ENCODE data around the gene INS. TPM values are rescaled to one million over a fixed set of nuclear protein-coding genes. Genes with fewer than 3 reads are reported as not detected.
"Not testable (repeated sequence)": the region's sequence is repeated elsewhere in the genome, so short reads cannot be mapped to it uniquely, and the experiment has no call there.

The INS gene
- total RNA-seq, 1 donor: not detected

DNA sequence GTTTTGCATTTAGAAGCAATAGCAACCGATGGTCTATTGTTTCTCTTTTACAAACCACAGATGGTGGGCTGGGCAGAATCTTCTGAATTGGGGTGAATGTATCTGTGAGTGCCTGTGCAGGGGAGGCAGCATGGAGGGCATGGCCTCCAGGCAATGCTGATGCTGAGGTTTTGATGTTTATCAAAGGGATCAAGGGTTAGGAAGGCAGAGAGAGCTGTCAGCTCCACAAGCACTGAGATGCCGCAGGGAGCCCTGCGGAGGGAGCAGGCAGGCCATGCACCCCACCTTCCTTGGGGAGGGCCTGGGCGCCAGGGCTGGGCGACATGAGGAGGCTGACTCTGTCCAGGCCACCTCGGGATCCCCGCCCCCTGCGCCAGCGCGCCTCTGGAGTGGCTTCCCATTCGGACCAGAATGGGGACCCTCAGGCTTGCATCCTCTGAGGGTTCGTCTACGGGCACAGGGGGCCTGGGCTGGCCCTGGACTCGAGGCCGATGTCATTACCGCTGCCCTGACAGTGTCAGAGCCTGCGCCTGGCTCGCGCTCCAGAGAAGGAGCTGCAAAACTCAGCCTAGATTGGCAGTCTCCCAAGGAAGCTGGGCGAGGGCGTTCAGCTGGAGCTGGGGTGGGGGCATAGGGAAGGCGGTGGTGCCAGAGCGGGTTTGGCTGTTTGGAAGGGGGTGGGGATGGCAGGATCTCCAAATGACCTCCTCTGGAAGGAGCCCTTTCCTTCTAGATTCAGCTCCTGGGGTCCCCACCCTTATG lies 24.5 kb upstream of the INS start:
- DNase-seq (ENCODE audit: low read depth in 2 of 3, low spot score in 2 of 3): no peak

DNA sequence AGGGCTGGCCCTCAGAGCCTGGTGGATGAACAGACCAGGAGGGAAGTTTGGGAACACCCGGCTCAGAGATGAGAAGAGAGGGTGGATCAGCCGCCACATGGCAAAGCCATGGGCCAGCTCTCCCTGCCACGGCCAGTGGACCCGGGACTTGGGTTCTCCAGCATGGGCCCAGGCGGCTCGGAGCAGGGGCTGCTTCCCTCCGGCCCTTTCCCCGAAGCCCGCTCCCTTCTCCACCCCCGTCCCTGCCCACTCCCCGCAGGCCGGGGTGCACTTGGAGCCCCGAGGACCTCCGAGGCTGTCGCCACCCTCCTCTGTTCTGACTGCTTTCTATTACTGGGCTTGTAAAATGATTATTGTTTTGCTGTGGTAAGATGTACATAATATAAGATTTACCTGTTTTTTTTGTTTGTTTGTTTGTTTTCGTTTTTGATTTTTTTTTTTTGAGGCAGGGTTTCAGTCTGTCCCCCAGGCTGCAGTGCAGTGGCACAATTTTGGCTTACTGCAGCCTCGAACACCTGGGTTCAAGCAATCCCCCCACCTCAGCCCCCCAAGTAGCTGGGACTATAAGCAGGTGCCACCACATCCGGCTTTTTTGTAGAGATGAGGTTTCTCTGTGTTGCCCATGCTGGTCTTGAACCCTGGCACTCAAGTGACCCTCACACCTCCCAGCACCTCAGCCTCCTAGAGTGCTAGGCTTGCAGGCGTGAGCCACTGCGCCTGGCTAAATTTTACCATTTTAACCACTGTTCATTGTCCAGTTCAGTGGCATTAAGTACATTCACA lies 21.9 kb upstream of the INS start:
- no peak for DNase-seq (ENCODE audit: low read depth in 2 of 3, low spot score in 2 of 3)

DNA sequence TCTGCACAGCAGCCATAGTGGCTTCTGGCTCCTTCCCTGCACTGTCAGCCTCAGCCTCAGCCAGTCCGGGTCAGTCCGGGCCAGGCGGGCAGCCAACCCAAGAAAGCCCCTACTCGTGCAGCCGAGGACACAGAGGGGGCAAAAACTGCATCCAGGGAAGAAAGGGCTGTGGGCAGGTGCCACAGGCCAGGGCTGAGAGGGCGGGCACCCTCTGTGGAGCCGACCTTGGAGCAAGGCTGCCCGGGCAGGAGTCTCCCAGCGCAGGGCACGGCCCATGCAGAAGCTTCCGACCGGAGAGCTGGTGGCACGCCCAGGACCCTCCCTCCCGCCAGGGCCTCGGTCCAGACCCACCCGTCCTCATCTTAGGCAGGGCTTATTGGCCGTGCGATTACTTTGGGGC lies 21.1 kb upstream of the INS start:
- DNase-seq (ENCODE audit: low read depth in 2 of 3, low spot score in 2 of 3): no peak

DNA sequence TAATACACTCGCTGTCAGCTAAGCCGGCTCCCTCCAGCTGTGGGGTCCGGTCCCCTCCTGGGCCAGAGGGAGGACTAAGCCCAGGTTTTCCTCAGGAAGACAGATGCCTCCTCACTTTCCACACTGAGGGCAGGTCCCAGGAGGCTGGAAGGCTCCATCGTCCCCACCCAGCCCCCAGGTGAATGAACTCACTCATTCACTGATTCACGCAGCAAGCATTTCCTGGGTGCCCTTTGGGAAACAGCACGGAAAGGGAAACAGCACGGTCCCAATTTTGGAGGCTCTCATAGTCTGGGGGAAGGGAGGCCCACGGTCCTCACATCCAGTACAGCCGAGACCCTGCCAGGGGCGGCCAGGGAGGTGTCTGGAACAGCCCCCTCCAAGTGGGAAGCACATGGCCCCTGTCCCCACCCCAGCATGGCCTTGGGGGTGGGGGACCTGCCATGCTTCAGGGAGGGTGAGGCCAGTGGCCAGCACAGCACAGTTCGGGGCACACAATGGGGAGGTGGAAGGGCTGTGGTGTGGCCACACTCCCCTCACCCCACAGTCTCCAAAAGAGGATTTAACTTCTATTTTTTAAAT lies 19.9 kb upstream of the INS start:
- no peak for DNase-seq (ENCODE audit: low read depth in 2 of 3, low spot score in 2 of 3)

DNA sequence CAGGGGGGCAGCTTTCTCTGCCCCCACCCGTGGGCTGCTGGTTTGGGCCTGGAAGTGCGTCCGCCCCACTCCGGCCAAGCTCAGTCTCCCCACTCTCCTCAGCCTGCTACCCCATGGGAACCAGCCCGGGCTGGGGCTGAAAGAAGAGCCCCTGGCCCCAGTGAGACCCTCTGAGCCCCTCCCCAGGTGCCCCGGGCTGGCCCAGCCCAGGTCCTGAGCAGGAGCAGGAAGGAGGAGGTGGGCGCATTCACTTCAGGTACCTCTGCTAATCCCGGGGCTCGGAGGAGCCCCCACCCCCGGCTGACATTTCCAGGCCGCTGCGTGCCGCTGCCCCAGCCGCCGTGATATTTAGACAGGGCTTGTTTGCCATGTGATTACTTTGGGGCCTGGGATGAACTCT lies 19.3 kb upstream of the INS start:
- DNase-seq (ENCODE audit: low read depth in 2 of 3, low spot score in 2 of 3): no peak

GRCh38 chr11:2179516-2179915 lies 18.5 kb upstream of the INS start:
- DNase-seq (ENCODE audit: low read depth in 2 of 3, low spot score in 2 of 3): no peak

GRCh38 chr11:2178906-2179494 lies 18.0 kb upstream of the INS start:
- no peak for DNase-seq (ENCODE audit: low read depth in 2 of 3, low spot score in 2 of 3)

GRCh38 chr11:2178055-2178773 lies 17.2 kb upstream of the INS start:
- not testable (repeated sequence) for DNase-seq (ENCODE audit: low read depth in 2 of 3, low spot score in 2 of 3)

- DNase-seq (ENCODE audit: low read depth in 2 of 3, low spot score in 2 of 3): no peak
Measured at GRCh38 chr11:2177076-2177475, 16.1 kb upstream of the INS start.

- no peak for DNase-seq (ENCODE audit: low read depth in 2 of 3, low spot score in 2 of 3)
Measured at GRCh38 chr11:2176389-2176900, 15.4 kb upstream of the INS start.

DNA sequence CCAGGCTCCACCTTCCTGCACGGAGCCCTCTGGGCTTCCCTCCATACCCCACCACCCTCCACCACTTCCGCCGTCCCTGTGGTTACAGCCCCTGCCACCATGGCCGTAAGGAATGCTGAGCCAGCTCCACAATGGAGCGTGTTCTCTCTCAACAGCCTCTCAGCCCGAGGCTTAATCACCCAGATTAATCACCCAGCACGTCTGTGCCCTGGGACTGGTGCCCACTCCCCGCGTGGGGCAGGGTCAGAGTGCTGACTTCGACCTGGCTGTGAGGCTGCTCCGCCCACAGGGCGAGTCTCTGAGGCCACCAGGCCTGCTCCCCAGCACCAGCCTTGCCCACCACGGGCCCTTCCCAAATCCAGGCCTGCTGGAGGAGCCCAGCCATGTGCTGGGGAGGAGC lies 14.7 kb upstream of the INS start:
- DNase-seq (ENCODE audit: low read depth in 2 of 3, low spot score in 2 of 3): no peak

DNA sequence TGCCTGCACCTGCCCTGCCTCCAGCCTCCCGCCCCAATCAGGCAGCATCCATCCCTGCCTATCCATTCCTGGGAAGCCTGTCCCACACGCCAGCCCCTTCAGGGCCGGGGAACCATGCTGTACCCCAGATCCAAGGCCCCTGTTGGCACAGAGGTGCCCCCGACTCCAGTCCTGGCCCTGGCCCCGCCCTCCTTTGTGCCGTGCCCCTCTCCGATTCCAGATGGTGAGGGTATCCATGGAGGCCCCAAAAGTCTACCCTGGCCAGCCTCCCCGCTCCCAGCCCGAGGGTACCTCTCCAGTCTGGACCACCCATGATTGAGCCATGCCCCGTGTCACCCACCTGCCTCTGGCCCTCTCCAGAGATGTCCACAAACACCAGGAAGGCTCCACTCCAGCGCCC lies 13.4 kb upstream of the INS start:
- DNase-seq (ENCODE audit: low read depth in 2 of 3, low spot score in 2 of 3): no peak

DNA sequence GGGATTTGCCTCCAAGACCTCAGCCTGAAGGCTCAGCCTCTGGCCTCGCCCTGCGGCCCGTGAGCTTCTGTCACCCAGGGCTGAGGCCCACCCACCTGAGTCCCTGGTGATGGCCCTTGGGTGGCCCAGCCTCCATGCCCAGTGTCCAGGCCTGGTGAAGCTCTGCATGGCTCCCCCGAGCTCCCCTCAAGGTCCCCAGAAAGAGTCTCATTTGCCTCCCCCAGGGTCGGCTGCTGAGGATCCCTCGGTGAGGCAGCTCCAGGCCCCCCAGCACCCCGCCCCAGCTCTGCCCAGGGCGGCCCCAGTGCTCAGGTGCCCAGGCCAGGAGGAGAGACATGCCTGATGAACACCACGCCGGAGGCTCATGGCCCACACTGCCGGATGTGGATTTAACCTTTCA lies 12.8 kb upstream of the INS start:
- no peak for DNase-seq (ENCODE audit: low read depth in 2 of 3, low spot score in 2 of 3)

DNA sequence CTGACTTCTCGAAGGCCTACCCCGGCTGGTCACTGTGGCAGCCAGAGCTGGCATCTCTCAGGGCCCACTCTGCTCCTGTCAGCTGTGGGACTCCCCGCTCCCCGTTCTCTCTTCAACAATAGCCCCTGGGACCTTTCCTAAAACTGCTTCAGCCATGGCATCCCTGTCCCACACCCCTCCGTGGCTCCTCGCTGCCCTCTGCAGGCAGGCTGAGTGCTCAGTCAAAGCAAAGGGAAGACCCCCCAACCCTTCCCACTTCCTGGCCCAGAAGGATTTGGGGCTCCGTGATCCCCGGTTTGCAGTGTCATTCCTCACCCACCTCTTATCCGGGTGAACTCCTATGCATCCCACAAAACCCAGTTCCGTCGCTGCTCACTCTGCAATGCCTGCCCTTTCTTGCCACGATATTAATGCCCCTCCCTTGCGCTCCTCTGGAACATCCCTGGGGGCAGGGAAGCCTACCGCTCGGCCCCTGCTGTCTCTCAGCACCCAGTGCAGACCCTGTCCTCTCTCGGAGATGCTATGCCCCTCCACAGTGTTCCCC lies 12.2 kb upstream of the INS start:
- peak in 1 of 3 donors; percentile 40 for DNase-seq (ENCODE audit: low read depth in 2 of 3, low spot score in 2 of 3)

DNA sequence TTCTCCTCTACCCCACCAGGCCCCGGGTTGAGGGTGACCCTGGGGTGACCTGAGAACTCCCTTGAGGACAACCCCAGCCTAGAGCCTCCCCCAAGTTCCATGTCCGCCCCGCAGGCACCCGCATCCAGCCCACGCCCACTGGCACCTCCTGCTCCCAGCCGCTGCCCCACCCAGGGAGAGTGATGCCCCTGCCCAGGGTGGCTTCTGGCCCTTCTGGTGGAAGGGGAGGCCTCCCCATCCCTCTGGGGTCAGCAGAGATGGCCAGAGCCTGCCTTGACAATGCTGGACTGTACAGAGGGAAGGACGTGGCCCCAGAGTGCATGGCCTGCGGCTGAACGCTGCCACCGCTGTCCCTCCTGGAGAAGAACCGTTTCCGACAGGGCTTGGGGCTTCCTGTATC lies 11.7 kb upstream of the INS start:
- no peak for DNase-seq (ENCODE audit: low read depth in 2 of 3, low spot score in 2 of 3)

GRCh38 chr11:2171591-2172003 lies 10.6 kb upstream of the INS start, which contains the start of gene TH:
Gene TH, minus strand, starts transcription at chr11:2171815. Its CDS starts 29 bp downstream, at chr11:2171786.
- no peak for DNase-seq (ENCODE audit: low read depth in 2 of 3, low spot score in 2 of 3)

- no peak for DNase-seq (ENCODE audit: low read depth in 2 of 3, low spot score in 2 of 3)
Measured at GRCh38 chr11:2169626-2170570, 8.9 kb upstream of the INS start.

GRCh38 chr11:2169005-2169378 lies 8.0 kb upstream of the INS start:
- DNase-seq (ENCODE audit: low read depth in 2 of 3, low spot score in 2 of 3): no peak

Data from hematopoietic multipotent progenitor cell (in vitro differentiated cells).